Parathyroid adenoma (tissue), 2 donors: ENCODE measurements around the gene FURIN.
"Not testable (repeated sequence)": the region's sequence is repeated elsewhere in the genome, so short reads cannot be mapped to it uniquely, and the experiment has no call there.

Experiments
- H2AFZ ChIP-seq: fragments of 300-600 bp; sonication (generic); one replicate; pipeline ENCODE4 v1.7.0; 2017; ENCODE audit warnings: antibody characterized with exemption, mild to moderate bottlenecking
- H3K27ac ChIP-seq: fragments of 300-600 bp; sonication (generic); one replicate; pipeline ENCODE4 v1.7.0; 2017
- H3K27me3 ChIP-seq: fragments of 300-600 bp; sonication (generic); one replicate; pipeline ENCODE4 v1.7.0; 2017; ENCODE audit warnings: low read length; ENCODE audit not compliant: control insufficient read depth, insufficient read depth
- H3K36me3 ChIP-seq: fragments of 300-600 bp; sonication (generic); one replicate; pipeline ENCODE4 v1.7.0; 2017; ENCODE audit warnings: low read length; ENCODE audit not compliant: control insufficient read depth, insufficient read depth
- H3K4me1 ChIP-seq: fragments of 300-600 bp; sonication (generic); one replicate; pipeline ENCODE4 v1.7.0; 2017; ENCODE audit warnings: control low read depth
- H3K4me2 ChIP-seq: fragments of 300-600 bp; sonication (generic); one replicate; pipeline ENCODE4 v1.7.0; 2017; ENCODE audit warnings: low read length
- H3K4me3 ChIP-seq: fragments of 300-600 bp; sonication (generic); one replicate; pipeline ENCODE4 v1.7.0; 2017; ENCODE audit warnings: low read depth, low read length
- H3K79me2 ChIP-seq: fragments of 300-600 bp; sonication (generic); one replicate; pipeline ENCODE4 v1.7.0; 2017; ENCODE audit warnings: control low read depth
- H3K9ac ChIP-seq: fragments of 300-600 bp; sonication (generic); one replicate; pipeline ENCODE4 v1.7.0; 2017; ENCODE audit warnings: mild to moderate bottlenecking
- H3K9me3 ChIP-seq: fragments of 300-600 bp; sonication (generic); one replicate; pipeline ENCODE4 v1.7.0; 2017; ENCODE audit warnings: low read length; ENCODE audit not compliant: control insufficient read depth
- TF ChIP-seq, protein P1 (sequence below): fragments of 300-600 bp; sonication (generic); IDR thresholded peaks from one replicate; pipeline ENCODE4 v1.7.0; 2017; ENCODE audit warnings: antibody characterized with exemption, mild to moderate bottlenecking
- donor health status: primary hyperparathyroidism.

FURIN gene

DNA sequence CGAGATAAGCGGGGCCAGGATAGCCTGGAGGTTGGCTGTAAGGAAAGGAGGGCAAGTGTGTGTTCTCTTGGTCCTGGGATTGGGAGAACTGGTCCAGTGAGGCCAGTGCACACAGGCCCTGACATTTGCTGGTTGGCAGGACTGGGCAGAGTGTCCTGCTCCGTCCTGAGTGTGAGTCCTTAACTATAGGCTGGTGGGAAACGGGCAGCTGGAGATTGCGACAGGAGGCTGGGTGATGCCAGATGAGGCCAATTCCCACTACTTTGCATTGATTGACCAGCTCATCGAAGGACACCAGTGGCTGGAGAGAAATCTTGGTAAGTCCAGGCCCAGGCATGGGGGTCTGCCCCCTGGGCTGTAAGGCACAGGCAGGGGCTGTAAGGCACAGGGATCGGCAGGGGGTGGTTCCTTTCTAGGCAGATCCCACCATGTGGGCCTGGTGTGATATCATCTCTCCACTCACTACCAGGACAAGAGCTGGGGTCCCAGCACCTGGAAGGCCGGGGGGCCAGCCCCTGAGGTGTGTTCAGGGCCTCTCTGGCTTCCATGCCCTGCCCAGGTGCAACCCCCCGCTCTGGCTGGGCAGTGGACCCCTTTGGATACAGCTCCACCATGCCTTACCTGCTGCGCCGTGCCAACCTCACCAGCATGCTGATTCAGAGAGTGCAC, 37.9 kb downstream of the FURIN start:
- Histone ChIP-seq H3K9ac (no peak overlapping the region), H3K27ac (no peak overlapping the region), H3K36me3 (no peaks in the 10 kb centered on the region), H3K4me1 (peaks cover 3% of the 10 kb centered on the region), H3K4me2 (no peak overlapping the region), H3K79me2 (peaks cover 3% of the 10 kb centered on the region), H3K4me3 (no peak overlapping the region), H2AFZ (no peak overlapping the region), H3K27me3 (no peaks in the 10 kb centered on the region), H3K9me3 (no peaks in the 10 kb centered on the region)
- TF ChIP-seq, protein P1, sequence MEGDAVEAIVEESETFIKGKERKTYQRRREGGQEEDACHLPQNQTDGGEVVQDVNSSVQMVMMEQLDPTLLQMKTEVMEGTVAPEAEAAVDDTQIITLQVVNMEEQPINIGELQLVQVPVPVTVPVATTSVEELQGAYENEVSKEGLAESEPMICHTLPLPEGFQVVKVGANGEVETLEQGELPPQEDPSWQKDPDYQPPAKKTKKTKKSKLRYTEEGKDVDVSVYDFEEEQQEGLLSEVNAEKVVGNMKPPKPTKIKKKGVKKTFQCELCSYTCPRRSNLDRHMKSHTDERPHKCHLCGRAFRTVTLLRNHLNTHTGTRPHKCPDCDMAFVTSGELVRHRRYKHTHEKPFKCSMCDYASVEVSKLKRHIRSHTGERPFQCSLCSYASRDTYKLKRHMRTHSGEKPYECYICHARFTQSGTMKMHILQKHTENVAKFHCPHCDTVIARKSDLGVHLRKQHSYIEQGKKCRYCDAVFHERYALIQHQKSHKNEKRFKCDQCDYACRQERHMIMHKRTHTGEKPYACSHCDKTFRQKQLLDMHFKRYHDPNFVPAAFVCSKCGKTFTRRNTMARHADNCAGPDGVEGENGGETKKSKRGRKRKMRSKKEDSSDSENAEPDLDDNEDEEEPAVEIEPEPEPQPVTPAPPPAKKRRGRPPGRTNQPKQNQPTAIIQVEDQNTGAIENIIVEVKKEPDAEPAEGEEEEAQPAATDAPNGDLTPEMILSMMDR, result no peak

DNA sequence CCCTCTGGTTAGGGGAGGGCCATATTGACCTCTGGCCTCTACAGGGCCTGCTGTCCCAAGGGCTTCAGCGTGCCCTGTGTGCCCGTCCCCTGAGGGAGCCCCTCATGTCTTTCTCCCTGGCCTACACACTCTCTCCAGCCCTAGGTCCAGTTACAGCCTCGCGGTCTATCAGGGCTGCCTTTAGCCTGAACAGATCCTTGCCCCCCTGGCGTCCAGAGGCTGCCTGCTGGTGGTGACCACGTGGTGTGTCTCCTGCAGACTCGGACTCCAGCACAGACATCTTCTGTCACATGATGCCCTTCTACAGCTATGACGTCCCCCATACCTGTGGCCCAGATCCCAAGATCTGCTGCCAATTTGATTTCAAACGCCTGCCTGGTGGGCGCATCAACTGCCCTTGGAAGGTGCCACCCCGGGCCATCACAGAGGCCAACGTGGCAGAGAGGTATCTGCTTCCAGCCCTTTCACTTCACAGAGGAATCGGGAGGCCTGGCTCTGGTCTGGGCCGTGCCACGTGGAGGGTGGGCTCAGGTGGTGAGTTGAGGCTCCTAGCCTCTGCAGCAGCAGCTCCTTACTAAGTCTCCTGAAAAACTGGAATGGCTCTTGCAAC, 38.8 kb downstream of the FURIN start:
- no peaks in the 10 kb centered on the region for H3K27me3 ChIP-seq
- no peak overlapping the region for H2AFZ ChIP-seq
- TF ChIP-seq, protein P1, result no peak
- H3K27ac ChIP-seq, result no peak overlapping the region
- H3K4me2 ChIP-seq, result no peak overlapping the region
- H3K79me2 ChIP-seq, result peaks cover 3% of the 10 kb centered on the region
- H3K9ac ChIP-seq, result no peak overlapping the region
- H3K4me1 ChIP-seq, result no peaks in the 10 kb centered on the region
- H3K4me3 ChIP-seq, result no peak overlapping the region
- no peaks in the 10 kb centered on the region for H3K9me3 ChIP-seq
- no peaks in the 10 kb centered on the region for H3K36me3 ChIP-seq

DNA sequence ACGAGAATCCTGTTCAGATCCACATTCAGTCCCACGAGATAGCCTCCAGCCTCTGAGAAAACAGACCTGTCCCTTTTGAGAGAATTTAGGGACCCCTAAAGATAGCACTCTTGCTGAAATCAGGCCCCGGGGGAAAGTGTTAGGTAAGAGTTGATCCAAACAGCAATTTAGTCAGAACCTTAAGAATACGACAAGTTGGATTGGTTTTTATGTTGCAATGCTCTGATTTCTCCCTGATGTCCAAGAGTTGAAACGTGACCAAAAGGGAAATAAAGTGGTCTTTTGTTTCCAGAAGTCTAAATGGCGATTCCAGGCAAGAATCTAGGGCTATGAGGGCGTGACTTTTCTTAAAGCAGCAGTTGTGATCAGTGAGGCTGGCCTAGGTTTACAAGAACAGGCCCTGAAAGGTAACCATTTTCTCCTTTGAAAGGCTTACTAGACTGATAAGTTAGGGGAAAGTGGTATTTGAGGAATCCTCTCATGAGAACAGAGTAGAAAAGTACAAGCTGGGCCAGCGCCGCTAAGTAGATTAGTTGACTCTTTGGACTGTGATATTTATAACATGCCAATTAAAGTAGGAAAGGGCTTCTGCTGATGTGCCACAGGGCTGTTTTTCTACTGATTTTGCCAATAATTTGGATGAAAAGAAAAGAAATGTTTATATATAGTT, 39.6 kb downstream of the FURIN start:
- Histone ChIP-seq H3K4me1 (no peaks in the 10 kb centered on the region), H3K9ac (no peak overlapping the region), H3K36me3 (no peaks in the 10 kb centered on the region), H3K27me3 (no peaks in the 10 kb centered on the region), H3K9me3 (no peaks in the 10 kb centered on the region), H3K4me3 (no peak overlapping the region), H2AFZ (no peak overlapping the region), H3K79me2 (peaks cover 3% of the 10 kb centered on the region), H3K27ac (no peak overlapping the region), H3K4me2 (no peak overlapping the region)
- TF ChIP-seq, protein P1, result no peak

DNA sequence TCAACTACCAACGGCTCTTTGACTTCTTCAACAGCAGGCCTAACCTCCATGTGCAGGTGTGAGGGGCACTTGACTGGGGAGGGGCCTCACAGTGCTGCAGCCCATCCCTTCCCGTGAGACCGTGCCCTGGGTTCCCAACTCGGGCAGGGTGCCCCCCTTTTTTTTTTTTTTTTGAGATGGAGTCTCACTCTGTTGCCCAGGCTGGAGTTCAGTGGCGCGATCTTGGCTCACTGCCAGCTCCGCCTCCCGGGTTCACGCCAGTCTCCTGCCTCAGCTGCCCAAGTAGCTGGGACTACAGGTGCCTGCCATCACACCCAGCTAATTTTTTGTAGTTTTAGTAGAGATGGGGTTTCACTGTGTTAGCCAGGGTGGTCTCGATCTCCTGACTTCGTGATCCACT, 41.1 kb downstream of the FURIN start:
- H3K79me2 ChIP-seq, result not testable (repeated sequence)

DNA sequence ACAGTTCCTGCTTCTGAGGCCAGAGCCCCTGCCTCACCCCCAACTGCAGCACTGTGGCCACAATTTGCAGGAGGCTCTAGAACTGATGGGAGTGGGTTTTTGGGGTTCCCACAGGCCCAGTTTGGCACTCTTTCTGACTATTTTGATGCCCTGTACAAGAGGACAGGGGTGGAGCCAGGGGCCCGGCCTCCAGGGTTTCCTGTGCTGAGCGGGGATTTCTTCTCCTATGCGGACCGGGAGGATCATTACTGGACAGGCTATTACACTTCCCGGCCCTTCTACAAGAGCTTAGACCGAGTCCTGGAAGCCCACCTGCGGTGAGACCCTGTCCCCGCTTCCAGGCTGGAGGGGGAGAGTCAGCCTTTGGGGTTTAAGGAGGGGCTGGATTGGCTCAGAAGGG, 41.6 kb downstream of the FURIN start:
- Histone ChIP-seq H3K27me3 (no peaks in the 10 kb centered on the region), H2AFZ (no peak overlapping the region), H3K9ac (no peak overlapping the region), H3K4me3 (no peak overlapping the region), H3K79me2 (peaks cover 2% of the 10 kb centered on the region), H3K4me1 (no peaks in the 10 kb centered on the region), H3K9me3 (no peaks in the 10 kb centered on the region), H3K36me3 (no peaks in the 10 kb centered on the region), H3K27ac (no peak overlapping the region), H3K4me2 (no peak overlapping the region)
- TF ChIP-seq, protein P1, result no peak

More for the DNA sequence above, 41.1 kb downstream of the FURIN start:
- not testable (repeated sequence) for H3K27ac ChIP-seq, H3K4me1 ChIP-seq, H3K36me3 ChIP-seq, H2AFZ ChIP-seq, H3K9ac ChIP-seq, H3K4me2 ChIP-seq, H3K9me3 ChIP-seq, H3K4me3 ChIP-seq, H3K27me3 ChIP-seq
